HFFc6 (cell line): ENCODE results near the gene RPL10A. TPM values are rescaled to one million over a fixed set of nuclear protein-coding genes. Genes with fewer than 3 reads are reported as not detected.

ENCODE experiments used
- DNase-seq: peaks from one replicate; pipeline ENCODE4 v3.0.0-alpha.2; 2018
- H3K27ac Mint-ChIP-seq: 2 replicates; pipeline ENCODE4 v1.8.0; 2020; ENCODE audit warnings: mild to moderate bottlenecking, mixed read lengths
- H3K27me3 Mint-ChIP-seq: 2 replicates; pipeline ENCODE4 v1.8.0; 2021; ENCODE audit warnings: mild to moderate bottlenecking, moderate library complexity, mixed read lengths; ENCODE audit not compliant: insufficient read depth
- H3K36me3 Mint-ChIP-seq: 2 replicates; pipeline ENCODE4 v1.8.0; 2021; ENCODE audit warnings: low read depth, mixed read lengths
- H3K4me1 Mint-ChIP-seq: 2 replicates; pipeline ENCODE4 v1.8.0; 2020; ENCODE audit warnings: low read depth, mixed read lengths
- H3K4me3 Mint-ChIP-seq: 2 replicates; pipeline ENCODE4 v1.8.0; 2020; ENCODE audit warnings: mild to moderate bottlenecking, moderate library complexity, mixed read lengths
- H3K9me3 Mint-ChIP-seq: 2 replicates; pipeline ENCODE4 v1.8.0; 2020; ENCODE audit warnings: mild to moderate bottlenecking, mixed read lengths
- CTCF ChIP-seq: fragments of 200-600 bp; sonication (generic); IDR thresholded peaks from 2 replicates; pipeline ENCODE4 v1.5.0; 2021; ENCODE audit warnings: antibody characterized with exemption, mild to moderate bottlenecking
- total RNA-seq, 6 experiments: library from RNA; stranded (reverse); fragmentation: NEBNext Ultra II Directional; extraction: Animal tissue kit (Norgen Biotek cat#: 25700); gene quantifications; 2 replicates in 1 of 6; 3 replicates in 5 of 6; pipeline ENCODE4 v1.2.3, GENCODE V29; 2021

Gene RPL10A
- total RNA-seq, 6 experiments from 2014 or later = 1,220 to 1,355 (median 1,285) TPM

GRCh38 chr6:35503534-35503933 lies 35.3 kb downstream of the RPL10A start:
- no peak overlapping the region for H3K4me3 Mint-ChIP-seq
- peaks cover 21% of the 10 kb centered on the region for H3K4me1 Mint-ChIP-seq
- H3K36me3 Mint-ChIP-seq = no peaks in the 10 kb centered on the region
- H3K27me3 Mint-ChIP-seq = peaks cover 12% of the 10 kb centered on the region
- no peaks in the 10 kb centered on the region for H3K9me3 Mint-ChIP-seq
- H3K27ac Mint-ChIP-seq = no peak overlapping the region
- no peak for DNase-seq
- no peak for TF ChIP-seq CTCF

- H3K4me3 Mint-ChIP-seq = no peak overlapping the region
- no peak overlapping the region for H3K27ac Mint-ChIP-seq
- peaks cover 9% of the 10 kb centered on the region for H3K4me1 Mint-ChIP-seq
- DNase-seq = no peak
- H3K9me3 Mint-ChIP-seq = no peaks in the 10 kb centered on the region
- peaks cover 28% of the 10 kb centered on the region for H3K27me3 Mint-ChIP-seq
- TF ChIP-seq CTCF = no peak
- no peaks in the 10 kb centered on the region for H3K36me3 Mint-ChIP-seq
These were observed 37.8 kb downstream of the RPL10A start for GRCh38 chr6:35505999-35506412.

- no peaks in the 10 kb centered on the region for H3K9me3 Mint-ChIP-seq
- no peak overlapping the region for H3K27ac Mint-ChIP-seq
- no peak for DNase-seq
- peaks cover 6% of the 10 kb centered on the region; the same call in 1 of the 2 replicates for H3K4me1 Mint-ChIP-seq
- TF ChIP-seq CTCF = no peak
- no peak overlapping the region for H3K4me3 Mint-ChIP-seq
- no peaks in the 10 kb centered on the region for H3K36me3 Mint-ChIP-seq
- peaks cover 31% of the 10 kb centered on the region for H3K27me3 Mint-ChIP-seq
These were observed 38.3 kb downstream of the RPL10A start for GRCh38 chr6:35506536-35506935.

GRCh38 chr6:35507221-35507620 lies 39.0 kb downstream of the RPL10A start:
- no peak for TF ChIP-seq CTCF
- H3K36me3 Mint-ChIP-seq = no peaks in the 10 kb centered on the region
- H3K9me3 Mint-ChIP-seq = no peaks in the 10 kb centered on the region
- no peak overlapping the region for H3K4me3 Mint-ChIP-seq
- peaks cover 6% of the 10 kb centered on the region; the same call in 1 of the 2 replicates for H3K4me1 Mint-ChIP-seq
- H3K27me3 Mint-ChIP-seq = peaks cover 32% of the 10 kb centered on the region
- DNase-seq = no peak
- no peak overlapping the region for H3K27ac Mint-ChIP-seq

GRCh38 chr6:35508027-35508426 lies 39.8 kb downstream of the RPL10A start:
- no peak for TF ChIP-seq CTCF
- Mint-ChIP-seq H3K9me3 (no peaks in the 10 kb centered on the region), H3K27ac (no peak overlapping the region), H3K4me1 (peaks cover 6% of the 10 kb centered on the region; the same call in 1 of the 2 replicates), H3K4me3 (no peak overlapping the region), H3K36me3 (no peaks in the 10 kb centered on the region), H3K27me3 (peaks cover 31% of the 10 kb centered on the region)
- DNase-seq = no peak

GRCh38 chr6:35508542-35508941 lies 40.3 kb downstream of the RPL10A start:
- Mint-ChIP-seq H3K4me3 (no peak overlapping the region), H3K27ac (no peak overlapping the region), H3K4me1 (peaks cover 6% of the 10 kb centered on the region; the same call in 1 of the 2 replicates), H3K9me3 (no peaks in the 10 kb centered on the region), H3K27me3 (peaks cover 31% of the 10 kb centered on the region), H3K36me3 (no peaks in the 10 kb centered on the region)
- no peak for DNase-seq
- TF ChIP-seq CTCF = no peak
